GM21717 (cell line): ENCODE results near the gene ITIH1.

Experiments used
- ATAC-seq: cut with Tn5 transposase; IDR thresholded peaks from one replicate; pipeline ENCODE4 v1.9.1; 2021; ENCODE audit warnings: mild to moderate bottlenecking, moderate library complexity; ENCODE audit not compliant: unreplicated experiment

The ITIH1 gene

DNA sequence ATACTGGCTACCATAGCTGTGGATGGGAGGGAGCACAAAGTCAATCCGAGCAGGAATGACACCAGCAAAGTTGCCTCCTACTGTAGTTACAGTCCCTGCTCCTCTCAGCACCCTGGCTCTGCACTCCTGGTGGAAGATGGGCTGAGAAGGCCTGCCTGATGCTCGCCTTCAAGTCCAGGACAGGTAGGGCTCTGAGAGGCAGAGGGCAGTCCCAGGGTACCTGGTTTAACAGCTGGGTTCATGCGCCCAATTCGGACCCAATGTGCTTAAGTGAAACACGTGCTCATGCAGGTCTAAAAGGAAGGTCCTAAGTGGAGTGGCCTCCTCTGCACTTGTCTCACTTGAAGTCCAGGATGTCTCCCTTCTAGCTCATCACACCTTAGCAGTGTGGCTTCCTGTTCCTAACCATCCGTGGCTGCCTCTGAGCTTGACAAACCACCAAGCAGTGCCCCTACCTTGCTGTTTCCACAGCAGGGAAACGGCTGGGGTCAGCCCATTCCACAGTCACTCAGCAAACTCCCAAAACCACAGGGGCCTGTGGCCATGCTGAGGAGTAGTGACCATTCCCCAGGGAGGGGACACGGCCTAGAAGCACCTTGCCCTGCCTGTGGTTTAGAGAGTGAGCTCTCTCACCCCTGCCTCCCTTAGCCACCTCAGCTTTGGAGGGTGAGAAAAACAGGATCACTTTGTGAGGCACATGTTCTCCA, 61.3 kb downstream of the ITIH1 start:
- no peak for ATAC-seq

DNA sequence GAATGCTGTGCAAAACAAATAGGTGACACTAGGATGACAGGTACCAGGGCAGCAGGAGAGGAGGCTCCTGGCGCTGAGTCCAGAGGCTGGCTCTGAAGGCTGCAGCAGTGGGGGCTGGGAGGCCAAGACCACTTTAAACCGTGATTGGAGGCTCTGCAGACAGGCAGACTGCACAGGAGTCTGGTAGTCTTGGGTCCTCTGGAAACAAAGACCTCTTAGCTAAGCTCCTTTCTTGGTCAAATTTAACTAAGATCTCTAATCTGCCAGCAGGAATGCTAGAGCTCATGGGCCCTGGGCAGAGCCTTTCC, 61.8 kb downstream of the ITIH1 start:
- no peak for ATAC-seq

GRCh38 chr3:52839892-52840545, 62.6 kb downstream of the ITIH1 start:
- ATAC-seq = no peak

- no peak for ATAC-seq
Measured at GRCh38 chr3:52841211-52841980, 64.0 kb downstream of the ITIH1 start.
